Ammon's horn (tissue), 1 donor: ENCODE results near the gene PRSS36.

ENCODE experiments used
- DNase-seq: peaks from one replicate; pipeline ENCODE4 v3.0.0-alpha.2; 2016; ENCODE audit warnings: low spot score

PRSS36 gene

DNA sequence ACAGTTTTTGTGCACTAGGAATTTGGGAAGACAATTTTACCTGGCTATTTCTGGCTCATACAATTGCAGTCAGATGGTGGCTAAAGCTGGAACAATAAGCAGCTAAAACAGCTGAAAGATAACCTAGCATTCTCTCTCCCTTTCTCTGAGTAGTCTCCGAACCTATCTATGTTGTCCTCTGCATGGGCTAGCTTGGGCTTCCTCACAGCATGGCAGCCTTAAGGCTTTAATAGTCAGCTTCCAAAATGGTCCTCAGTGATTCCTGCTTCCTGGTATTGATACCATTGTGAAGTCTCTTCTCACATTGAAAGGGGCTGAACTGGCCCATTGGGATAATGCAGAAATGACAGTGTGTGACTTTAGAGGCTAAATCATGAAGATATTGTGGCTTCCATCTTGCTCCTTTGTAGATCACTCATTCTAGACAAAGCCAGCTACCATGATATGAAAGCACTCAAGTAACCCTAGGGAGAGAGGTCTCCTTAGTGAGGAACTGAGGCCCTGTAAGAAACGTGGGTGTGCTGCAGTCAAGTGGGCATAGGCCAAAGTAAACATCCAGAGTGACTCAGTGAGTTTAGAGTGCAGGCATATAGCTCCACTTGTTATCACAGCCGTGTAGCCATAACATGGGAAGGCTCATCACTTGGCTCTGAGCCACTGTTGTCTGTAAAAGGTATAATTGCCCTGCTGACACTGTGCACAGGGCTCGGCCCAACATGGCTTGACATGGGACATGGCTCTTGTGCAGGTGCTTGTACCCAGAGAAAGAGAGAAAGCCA is 49.8 kb downstream of the PRSS36 start:
- no peak for DNase-seq

DNA sequence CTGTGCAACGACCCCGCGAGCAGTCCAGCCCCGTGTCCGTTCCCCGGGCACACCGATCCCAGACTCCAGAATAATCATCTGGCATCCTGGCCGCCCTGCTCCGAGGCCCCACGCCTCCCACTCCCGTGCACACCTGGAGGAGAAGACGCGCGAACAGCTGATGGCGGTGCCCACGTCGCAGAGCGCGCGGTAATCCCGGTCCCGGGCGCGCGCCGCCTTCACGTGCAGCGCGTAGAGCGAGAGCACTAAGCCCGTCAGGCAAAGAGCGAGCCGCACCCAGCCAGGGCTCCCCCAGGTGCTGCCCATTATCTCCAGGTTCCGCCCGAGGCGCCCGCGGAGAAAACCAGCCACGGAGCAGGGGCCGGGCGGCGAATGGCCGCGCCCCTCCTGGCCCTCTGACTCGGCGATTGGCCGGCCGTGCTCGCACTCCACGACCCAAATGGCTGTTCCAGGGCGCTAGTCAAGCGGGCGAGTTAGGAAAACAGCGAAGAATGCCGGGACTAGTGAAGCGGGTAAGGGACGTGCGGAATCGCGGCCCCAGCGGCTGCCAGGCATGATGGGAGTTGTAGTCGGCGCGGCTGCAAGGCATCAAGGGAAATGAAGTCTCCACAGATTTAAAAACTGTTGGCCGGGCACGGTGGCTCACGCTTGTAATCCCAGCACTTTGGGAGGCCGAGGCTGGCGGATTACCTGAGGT is 55.3 kb downstream of the PRSS36 start, which contains the start of gene VKORC1:
Gene VKORC1, minus strand, starts transcription at position 374 of the 697 bp plus-strand sequence. Its CDS starts 68 bp downstream, at position 306.
- peak; percentile 97 for DNase-seq

DNA sequence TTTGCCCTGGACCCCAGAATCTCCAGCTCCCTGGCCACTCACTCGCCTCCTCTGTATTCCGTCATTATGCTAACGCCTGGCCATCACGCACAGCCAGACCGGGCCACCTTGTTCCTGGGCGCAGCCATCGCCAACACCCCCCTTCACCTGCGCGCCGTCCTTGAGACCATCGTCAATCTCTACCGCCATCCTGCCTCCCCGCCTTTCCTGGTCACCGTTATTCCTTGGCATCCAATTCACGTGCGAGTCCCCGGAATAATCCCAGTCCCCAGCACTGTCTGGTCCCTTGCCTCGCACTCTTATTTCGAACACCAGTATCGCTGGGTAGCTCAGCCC is 55.8 kb downstream of the PRSS36 start:
- no peak for DNase-seq

DNA sequence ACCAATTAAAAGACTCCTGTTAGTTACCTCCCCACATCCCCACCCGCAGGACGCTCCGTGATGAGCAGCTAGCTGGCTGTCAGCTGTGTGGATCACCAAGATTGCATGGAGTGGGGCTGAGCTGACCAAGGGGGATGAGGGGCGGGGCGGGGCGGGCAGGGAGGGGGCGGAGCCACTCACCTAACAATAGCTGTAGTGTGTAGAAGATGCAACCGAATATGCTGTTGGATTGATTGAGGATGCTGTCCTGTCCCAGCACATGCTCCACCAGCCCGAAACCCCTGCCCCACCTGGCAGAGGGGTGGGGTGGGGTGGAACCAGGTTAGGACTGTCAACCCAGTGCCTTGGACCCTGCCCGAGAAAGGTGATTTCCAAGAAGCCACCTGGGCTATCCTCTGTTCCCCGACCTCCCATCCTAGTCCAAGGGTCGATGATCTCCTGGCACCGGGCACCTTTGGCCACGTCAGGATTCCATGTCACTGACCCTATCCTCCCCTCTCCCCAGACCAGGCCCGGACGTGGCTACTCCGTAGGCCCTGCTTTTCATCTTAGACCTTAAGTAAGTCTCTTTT is 56.6 kb downstream of the PRSS36 start:
- peak; percentile 66 for DNase-seq

DNA sequence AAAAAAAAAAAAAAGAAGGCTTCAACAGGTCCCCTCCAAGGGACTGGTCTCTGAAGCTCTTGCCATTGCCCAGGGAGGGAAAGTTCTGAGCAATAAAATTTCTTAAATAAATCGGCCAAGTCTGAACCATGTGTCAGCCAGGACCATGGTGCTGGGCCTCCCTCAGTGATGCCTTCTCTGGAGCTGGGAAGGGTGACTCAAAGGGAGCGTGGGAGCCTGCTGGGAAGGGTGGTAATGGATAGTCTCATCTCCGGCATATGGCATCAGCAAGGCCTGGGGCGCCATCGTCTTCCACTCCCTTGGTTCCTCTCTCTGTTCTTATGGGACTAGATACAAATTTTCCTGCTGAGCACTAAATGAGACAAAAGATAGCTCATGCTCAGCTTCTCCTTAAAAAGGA is 57.5 kb downstream of the PRSS36 start:
- DNase-seq = peak; percentile 42

DNA sequence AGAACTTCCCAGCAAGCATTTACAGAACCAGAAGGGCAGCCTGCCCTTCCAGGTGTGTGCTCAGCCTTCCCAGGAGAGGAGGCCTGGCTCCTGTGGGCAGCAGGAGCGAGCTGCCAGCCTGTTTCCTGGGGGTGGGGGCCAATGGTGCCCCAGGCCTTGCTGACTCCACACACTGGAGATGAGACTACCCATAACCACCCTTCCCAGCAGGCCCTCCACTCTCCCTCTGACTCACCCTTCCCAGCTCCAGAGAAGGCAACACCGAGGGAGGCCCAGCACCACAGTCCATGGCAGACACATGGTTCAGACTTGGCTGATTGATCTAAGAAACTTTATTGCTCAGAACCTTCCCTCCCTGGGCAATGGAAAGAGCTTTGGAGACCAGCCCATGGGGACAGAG is 59.3 kb downstream of the PRSS36 start:
- no peak for DNase-seq

DNA sequence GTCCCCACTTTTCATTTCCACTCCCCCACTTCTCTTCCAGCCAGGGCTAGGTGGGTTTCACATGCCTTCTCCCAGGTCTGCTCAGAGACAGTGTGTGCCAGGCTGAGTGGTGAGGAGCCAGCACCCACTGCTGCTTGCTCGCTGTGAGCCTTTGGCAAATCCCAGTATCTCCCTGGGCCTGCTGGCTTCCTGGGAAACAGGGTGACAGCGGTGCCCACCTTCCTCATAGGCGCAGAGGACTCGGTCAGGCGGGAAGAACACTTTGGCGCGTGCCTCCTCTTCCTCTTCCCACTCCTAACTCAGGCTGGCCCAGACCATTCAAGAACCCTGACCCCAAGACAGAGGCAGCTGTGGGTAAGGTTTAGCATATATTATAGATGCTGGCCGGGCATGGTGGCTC is 60.7 kb downstream of the PRSS36 start:
- no peak for DNase-seq
